Psoas muscle (tissue), 8 donors: ENCODE data around the gene THBS4. TPM values are rescaled to one million over a fixed set of nuclear protein-coding genes. Genes with fewer than 3 reads are reported as not detected.

Experiments
- ATAC-seq, 4 donors: fragments of 200-7000 bp; cut with Tn5 transposase; one replicate each; pipeline ENCODE4 v1.9.1; 2020; ENCODE audit warnings: moderate library complexity in 3 of 4, mild to moderate bottlenecking in 2 of 4
- DNase-seq, 2 donors: peaks; one replicate each; pipeline ENCODE4 v3.0.0-alpha.2; 2020
- H3K27ac ChIP-seq: fragments of 200-600 bp; one replicate; pipeline ENCODE4 v1.8.0; 2022
- H3K27me3 ChIP-seq, 3 donors: fragments of 200-600 bp in 1 of 3; one replicate each; pipeline versions ENCODE4 v1.6.1 to v1.8.0; 2013 to 2022; ENCODE audit warnings: low read length in 2 of 3, mild to moderate bottlenecking in 2 of 3, moderate library complexity in 1 of 3; ENCODE audit not compliant: insufficient read depth in 3 of 3
- H3K36me3 ChIP-seq, 2 donors: fragments of 200-600 bp in 1 of 2; one replicate each; pipeline versions ENCODE4 v1.6.1 to v1.8.0; 2013 to 2022; ENCODE audit warnings: low read depth in 1 of 2, mild to moderate bottlenecking in 1 of 2, moderate library complexity in 1 of 2; ENCODE audit not compliant: insufficient read depth in 1 of 2
- H3K4me1 ChIP-seq: fragments of 200-600 bp; one replicate; pipeline ENCODE4 v1.8.0; 2022
- H3K4me3 ChIP-seq: fragments of 200-600 bp; one replicate; pipeline ENCODE4 v1.8.0; 2022; ENCODE audit warnings: mild to moderate bottlenecking
- H3K9me3 ChIP-seq: fragments of 200-600 bp; one replicate; pipeline ENCODE4 v1.8.0; 2022
- WGBS, 3 donors: extraction: QIAGEN DNeasy Blood & Tissue Kit; methylation state at CpG; one replicate each; pipeline versions ENCODE4 v1.1.6 to v1.1.7; 2013; 5-methylcytosine and 5-hydroxymethylcytosine counted together
- intact Hi-C, 2 donors: fragments of 100-400 bp; cut with DNase I; formaldehyde crosslinking; loops; one replicate each; pipeline versions ENCODE4 v1.11.0 to v1.14.2; 2022
- polyA plus RNA-seq, 3 donors: library from polyadenylated mRNA; stranded (reverse); fragments of 200-250 nt; gene quantifications; one replicate each; pipeline ENCODE4 v1.2.3, GENCODE V29; 2013
- total RNA-seq, 4 donors: library from RNA; stranded (reverse); fragmentation: NEBNext Ultra II Directional in 2 of 4; extraction: Animal tissue kit (Norgen Biotek cat#: 25700) in 2 of 4; gene quantifications; one replicate each; pipeline versions ENCODE4 v1.2.1 to v1.2.4, GENCODE V29; 2021 to 2023
- TF ChIP-seq, protein P1 (sequence below): fragments of 200-600 bp; IDR thresholded peaks from one replicate; pipeline ENCODE4 v1.8.0; 2022; ENCODE audit warnings: antibody characterized with exemption
- donor health status: healthy with polysubstance abuse.
- donor health status: DM: no; HTN: no; CAD: no; lungs with moderate emphysema.
- donor health status: Bipolar disorder and iron deficiency.
- donor health status: healthy.
- donor health status: DM: yes; HTN: yes; CAD: no.
- donor health status: DM: no; HTN: no; CAD: no.
- donor health status: DM: no; HTN: no; CAD: no.
- donor health status: DM: yes; HTN: yes; CAD: no.

THBS4 gene
- total and polyA plus RNA-seq, 7 donors, result 18.6 to 252 (median 49.0) TPM

DNA sequence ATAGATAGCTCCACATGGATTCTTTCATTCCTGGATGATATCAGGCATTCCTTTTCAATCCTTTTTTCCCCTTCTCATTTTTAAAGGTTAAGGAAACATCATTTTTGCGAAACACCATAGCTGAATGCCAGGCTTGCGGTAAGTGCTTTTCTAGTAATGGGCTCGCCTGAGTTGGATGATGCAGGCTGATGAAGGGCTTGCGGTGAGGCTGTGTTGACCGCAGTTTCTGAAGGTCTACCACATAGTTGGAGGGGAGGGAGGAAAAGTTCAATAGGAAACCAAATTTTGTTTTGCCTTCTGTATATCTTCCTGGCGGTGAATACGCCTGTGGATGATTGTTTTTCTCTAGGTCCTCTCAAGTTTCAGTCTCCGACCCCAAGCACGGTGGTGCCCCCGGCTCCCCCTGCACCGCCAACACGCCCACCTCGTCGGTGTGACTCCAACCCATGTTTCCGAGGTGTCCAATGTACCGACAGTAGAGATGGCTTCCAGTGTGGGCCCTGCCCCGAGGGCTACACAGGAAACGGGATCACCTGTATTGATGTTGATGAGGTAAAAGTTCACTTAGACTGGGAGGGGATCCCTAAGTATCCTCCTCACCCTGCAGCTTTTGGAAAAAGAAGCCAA lies 24.3 kb downstream of the THBS4 start:
- H3K36me3 ChIP-seq, result no peaks in the 10 kb centered on the region
- H3K4me1 ChIP-seq, result no peaks in the 10 kb centered on the region
- no peak overlapping the region for H3K27ac ChIP-seq
- H3K27me3 ChIP-seq, result no peaks in the 10 kb centered on the region
- no peaks in the 10 kb centered on the region for H3K9me3 ChIP-seq
- ATAC-seq, result no peak
- no peak for DNase-seq
- TF ChIP-seq, protein P1, sequence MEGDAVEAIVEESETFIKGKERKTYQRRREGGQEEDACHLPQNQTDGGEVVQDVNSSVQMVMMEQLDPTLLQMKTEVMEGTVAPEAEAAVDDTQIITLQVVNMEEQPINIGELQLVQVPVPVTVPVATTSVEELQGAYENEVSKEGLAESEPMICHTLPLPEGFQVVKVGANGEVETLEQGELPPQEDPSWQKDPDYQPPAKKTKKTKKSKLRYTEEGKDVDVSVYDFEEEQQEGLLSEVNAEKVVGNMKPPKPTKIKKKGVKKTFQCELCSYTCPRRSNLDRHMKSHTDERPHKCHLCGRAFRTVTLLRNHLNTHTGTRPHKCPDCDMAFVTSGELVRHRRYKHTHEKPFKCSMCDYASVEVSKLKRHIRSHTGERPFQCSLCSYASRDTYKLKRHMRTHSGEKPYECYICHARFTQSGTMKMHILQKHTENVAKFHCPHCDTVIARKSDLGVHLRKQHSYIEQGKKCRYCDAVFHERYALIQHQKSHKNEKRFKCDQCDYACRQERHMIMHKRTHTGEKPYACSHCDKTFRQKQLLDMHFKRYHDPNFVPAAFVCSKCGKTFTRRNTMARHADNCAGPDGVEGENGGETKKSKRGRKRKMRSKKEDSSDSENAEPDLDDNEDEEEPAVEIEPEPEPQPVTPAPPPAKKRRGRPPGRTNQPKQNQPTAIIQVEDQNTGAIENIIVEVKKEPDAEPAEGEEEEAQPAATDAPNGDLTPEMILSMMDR, result no peak
- 92 to 95% (median 94%) methylated on average over 18 of the region's 18 CpGs for WGBS, 3 donors
- no peak overlapping the region for H3K4me3 ChIP-seq
- intact Hi-C loops, result no loop called here

DNA sequence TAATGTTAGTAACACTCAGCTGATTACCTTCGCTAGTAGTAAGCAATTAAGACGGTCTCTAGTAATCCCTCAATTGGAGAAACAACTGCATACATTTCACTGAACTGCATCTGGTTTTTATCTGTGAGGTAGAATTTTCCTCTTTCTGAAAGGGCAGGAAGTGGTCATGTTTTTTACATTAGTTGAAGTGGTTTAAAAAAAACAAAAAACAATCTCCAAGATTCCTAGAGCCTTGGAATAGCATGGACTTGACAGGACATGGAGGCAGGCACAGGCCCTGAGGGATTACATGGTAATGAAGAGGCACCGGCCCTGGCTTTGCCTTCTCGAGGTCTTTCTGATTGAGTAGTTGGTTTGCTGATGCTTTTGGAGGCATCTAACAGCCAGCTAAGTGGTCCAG lies 25.8 kb downstream of the THBS4 start:
- no peak overlapping the region for H3K4me3 ChIP-seq
- DNase-seq (no peak), ATAC-seq (no peak)
- TF ChIP-seq, protein P1, result no peak
- no peak overlapping the region for H3K27ac ChIP-seq
- no peaks in the 10 kb centered on the region for H3K36me3 ChIP-seq
- H3K4me1 ChIP-seq, result no peaks in the 10 kb centered on the region
- no peaks in the 10 kb centered on the region for H3K27me3 ChIP-seq
- no peaks in the 10 kb centered on the region for H3K9me3 ChIP-seq
- 61 to 69% (median 64%) methylated on average over 4 of the region's 4 CpGs for WGBS, 3 donors
- intact Hi-C loops, result no loop called here

- TF ChIP-seq, protein P1, result no peak
- no peaks in the 10 kb centered on the region for H3K27me3 ChIP-seq
- H3K4me1 ChIP-seq, result no peaks in the 10 kb centered on the region
- H3K36me3 ChIP-seq, result no peaks in the 10 kb centered on the region
- 93 to 94% (median 93%) methylated on average over 4 of the region's 4 CpGs for WGBS, 3 donors
- H3K9me3 ChIP-seq, result no peaks in the 10 kb centered on the region
- ATAC-seq (no peak), DNase-seq (no peak)
- intact Hi-C loops, result no loop called here
- no peak overlapping the region for H3K4me3 ChIP-seq
- H3K27ac ChIP-seq, result no peak overlapping the region
These were observed 26.4 kb downstream of the THBS4 start for GRCh38 chr5:80061547-80061946.

DNA sequence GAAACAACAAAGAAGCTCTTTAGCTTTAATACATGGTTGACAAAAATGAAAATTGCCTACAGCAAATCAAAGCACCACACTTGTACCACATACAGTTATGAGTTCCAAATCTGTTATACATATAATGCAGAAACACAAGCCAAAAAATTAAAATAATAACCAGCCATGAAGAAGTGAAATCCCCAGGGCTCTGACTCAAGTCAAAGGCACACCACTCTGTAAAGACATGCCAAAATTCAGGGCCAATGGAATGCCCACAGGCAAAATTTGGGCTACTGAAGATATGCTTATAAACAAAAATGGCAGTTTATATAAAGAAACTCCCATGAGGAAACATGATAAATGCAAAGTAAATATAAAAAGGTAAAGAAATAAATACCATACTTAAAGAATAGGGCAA lies 29.0 kb downstream of the THBS4 start:
- H3K27ac ChIP-seq, result no peak overlapping the region
- DNase-seq, result no peak
- no peaks in the 10 kb centered on the region for H3K36me3 ChIP-seq
- intact Hi-C loops, result no loop called here
- H3K9me3 ChIP-seq, result no peaks in the 10 kb centered on the region
- H3K4me3 ChIP-seq, result no peak overlapping the region
- no peak for ATAC-seq
- TF ChIP-seq, protein P1, result no peak
- no peaks in the 10 kb centered on the region for H3K27me3 ChIP-seq
- H3K4me1 ChIP-seq, result no peaks in the 10 kb centered on the region

GRCh38 chr5:80067016-80067415 lies 31.9 kb downstream of the THBS4 start:
- DNase-seq (no peak), ATAC-seq (no peak)
- Histone ChIP-seq H3K27ac (no peak overlapping the region), H3K36me3 (no peaks in the 10 kb centered on the region), H3K9me3 (no peaks in the 10 kb centered on the region), H3K4me3 (no peak overlapping the region), H3K27me3 (no peaks in the 10 kb centered on the region), H3K4me1 (no peaks in the 10 kb centered on the region)
- 82 to 90% (median 89%) methylated on average over 2 of the region's 2 CpGs for WGBS, 3 donors
- intact Hi-C loops, result no loop called here
- TF ChIP-seq, protein P1, result no peak
